Measurements from ENCODE around the gene OR52W1.
"Not testable (repeated sequence)": the region's sequence is repeated elsewhere in the genome, so short reads cannot be mapped to it uniquely, and the experiment has no call there.

Gene OR52W1

GRCh38 chr11:6219359-6219758, 20.3 kb downstream of the OR52W1 start:
- DNase-seq, result no peak

- DNase-seq, result no peak
Measured at GRCh38 chr11:6223854-6224253, 24.8 kb downstream of the OR52W1 start.

GRCh38 chr11:6224421-6224820, 25.4 kb downstream of the OR52W1 start:
- DNase-seq, result no peak

- DNase-seq, result no peak
Measured at GRCh38 chr11:6225024-6225423, 26.0 kb downstream of the OR52W1 start.

DNA sequence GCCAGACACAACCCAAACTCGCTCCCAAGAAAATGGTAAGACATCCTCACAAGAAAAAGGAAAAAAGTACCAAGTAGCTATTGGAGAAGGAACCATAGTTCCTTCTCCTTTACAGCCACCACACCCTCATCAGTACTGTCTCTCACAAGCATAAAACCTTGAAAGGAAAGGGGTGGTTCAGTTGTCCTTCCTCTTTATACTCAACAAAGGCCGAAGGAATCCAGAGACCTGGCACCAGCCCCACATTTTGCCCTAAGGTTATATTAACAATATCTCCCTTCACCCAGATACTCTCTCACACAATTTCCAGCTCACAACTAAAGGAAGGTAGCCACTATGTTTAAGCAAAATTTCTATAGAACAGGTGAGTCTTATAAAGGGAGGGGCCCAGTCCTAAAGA, 26.9 kb downstream of the OR52W1 start:
- DNase-seq, result no peak

GRCh38 chr11:6228520-6228919, 29.5 kb downstream of the OR52W1 start:
- no peak for DNase-seq

DNA sequence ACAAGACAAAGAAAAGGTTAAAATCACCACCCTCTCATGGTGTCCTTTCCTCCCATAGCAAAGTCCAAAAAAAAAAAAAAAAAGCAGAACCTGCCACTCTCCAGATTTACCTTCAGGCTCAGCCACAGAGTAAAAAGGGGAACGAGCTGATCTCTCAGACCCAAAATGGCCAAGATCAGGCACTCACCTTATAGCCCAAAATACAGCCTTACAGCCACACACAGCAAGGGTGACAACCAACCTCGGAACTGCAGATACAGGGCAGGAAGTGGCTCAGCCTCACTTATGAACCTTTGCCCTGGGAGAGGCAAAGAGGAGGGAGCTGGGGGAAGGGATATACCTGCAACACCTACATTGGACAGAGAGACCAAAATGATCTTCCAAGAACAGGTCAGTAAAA, 30.9 kb downstream of the OR52W1 start:
- no peak for DNase-seq

DNA sequence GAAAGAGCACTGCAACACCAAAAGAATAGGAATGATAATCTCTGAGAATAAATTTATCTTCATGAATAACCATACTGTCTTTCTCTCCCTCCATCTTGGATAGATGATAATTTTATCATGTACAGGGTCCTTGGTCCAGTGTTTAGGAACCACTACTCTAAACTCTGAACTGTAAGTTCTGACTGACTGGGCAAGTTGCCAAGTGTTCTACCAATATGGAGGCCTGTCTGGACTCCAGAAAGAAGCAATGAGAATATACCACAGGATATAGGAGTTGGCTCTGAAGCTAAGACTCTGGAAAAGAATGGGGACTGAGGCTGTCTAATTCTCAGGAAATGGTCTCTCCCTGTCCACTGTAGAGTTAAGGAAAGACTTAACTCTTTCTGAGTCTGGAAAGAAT, 33.9 kb downstream of the OR52W1 start:
- no peak for DNase-seq

DNA sequence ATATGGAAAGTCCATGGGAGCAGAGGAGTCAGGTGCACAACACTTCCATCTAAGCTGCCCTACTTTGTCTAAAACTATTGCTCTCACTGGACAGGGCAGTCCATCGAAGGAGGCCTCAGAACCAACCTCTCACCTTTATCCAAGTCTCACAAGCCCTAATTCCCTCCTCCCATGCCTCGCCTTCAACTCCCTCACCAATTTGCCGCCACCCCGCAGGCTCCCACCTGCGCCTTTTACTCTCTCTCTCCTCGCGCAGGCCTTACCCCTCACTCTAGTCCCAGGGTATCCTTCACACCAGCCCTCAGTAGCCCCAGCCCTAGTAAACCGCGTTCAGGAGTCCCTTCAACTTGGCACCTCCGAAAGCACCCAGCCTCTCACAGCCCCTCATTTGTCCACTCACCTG, 35.0 kb downstream of the OR52W1 start:
- no peak for DNase-seq

DNA sequence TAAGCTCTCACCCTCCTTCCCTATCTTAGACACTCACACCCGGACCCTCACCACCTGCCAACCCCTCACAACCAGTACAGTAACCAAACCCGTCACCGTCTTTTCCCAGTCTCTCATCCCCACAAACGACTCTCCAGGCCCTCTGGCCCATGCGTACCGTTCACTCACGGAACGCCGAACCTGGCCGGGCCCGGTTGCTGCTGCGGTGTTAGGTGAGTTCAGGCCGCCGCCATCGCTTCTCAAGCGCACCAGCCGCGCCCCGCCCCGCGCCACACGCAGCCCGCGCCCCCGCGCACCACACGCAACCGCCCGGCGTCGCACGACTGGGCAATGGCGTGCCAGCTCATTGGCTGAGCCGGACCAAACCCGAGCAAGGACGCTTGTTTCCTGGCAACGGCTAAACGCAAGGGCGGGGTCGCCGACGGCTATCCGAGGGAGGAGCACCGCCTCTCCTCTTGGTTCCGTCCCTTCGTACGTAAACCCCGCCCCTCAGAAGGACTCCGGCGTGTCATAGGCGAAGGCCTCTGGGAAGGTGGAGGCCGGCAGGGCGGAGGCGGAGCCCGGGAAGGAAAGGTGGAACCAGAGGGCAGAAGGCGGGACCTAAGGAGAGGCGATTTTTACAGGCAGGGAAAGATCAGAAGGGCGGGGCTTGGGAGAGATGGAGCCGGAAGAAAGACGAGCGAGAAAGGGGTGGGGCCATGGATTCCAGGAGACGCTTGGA, 35.5 kb downstream of the OR52W1 start, which contains the start of gene FHIP1B:
Gene FHIP1B (minus strand): TSS at position 250 of the 721 bp plus-strand sequence. CDS start 10,120 bp downstream, outside the sequence.
- peak; percentile 98 for DNase-seq

- no peak for DNase-seq
Measured at GRCh38 chr11:6237266-6237665, 38.2 kb downstream of the OR52W1 start.

DNA sequence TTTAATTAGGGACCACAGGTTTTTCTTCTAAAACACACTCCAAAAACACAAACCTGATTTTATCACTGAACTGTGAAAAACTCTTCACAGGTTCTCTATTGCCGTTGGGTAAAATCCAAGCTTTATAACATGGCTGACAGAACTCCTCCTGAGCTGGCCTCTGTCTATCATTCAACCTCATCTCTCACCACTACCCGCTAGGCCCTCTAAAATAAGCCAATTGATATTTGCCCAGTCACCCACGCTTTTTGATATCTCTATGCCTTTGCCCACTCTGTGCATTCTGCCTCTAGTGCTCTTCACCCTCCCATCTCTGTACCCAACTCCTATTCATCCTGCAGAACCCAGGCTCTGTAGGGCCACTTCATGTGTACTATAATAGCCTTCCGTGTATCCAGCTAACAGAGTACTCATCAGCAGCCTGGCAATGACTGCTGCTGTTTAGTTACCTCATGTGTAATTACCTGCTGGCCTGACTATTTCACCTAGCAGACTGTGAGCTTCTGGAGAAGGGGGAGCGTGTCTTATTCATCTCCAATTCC, 38.8 kb downstream of the OR52W1 start:
- no peak for DNase-seq

GRCh38 chr11:6238902-6239301, 39.9 kb downstream of the OR52W1 start, which contains the start of gene CNGA4:
Gene CNGA4, plus strand, starts transcription at chr11:6239089. Its CDS starts 118 bp downstream, at chr11:6239207.
- DNase-seq, result no peak

- DNase-seq, result no peak
Measured at GRCh38 chr11:6240139-6240538, 41.1 kb downstream of the OR52W1 start.

DNA sequence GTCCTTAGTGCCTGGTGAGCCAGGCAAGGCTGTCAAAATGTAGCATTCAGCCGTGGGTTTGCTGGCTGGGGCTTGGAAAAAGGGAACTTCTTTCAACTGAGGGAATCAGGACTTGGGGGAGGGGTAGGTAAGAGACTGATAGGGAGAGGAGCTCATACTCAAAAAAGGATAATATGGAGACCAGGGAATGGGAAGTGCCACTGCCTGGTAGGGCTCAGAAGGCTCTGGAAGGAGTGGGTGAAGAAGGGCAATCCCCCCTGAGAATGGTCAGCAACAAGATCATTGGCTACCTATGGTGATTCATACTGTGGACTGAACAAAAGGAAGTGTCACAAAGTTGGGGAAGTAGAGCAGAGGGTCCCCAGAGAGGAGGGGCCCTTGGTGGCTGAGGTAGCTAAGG, 41.8 kb downstream of the OR52W1 start:
- no peak for DNase-seq

- no peak for DNase-seq
Measured at GRCh38 chr11:6241316-6241715, 42.3 kb downstream of the OR52W1 start.

- DNase-seq, result no peak
Measured at GRCh38 chr11:6245536-6245935, 46.5 kb downstream of the OR52W1 start.

DNA sequence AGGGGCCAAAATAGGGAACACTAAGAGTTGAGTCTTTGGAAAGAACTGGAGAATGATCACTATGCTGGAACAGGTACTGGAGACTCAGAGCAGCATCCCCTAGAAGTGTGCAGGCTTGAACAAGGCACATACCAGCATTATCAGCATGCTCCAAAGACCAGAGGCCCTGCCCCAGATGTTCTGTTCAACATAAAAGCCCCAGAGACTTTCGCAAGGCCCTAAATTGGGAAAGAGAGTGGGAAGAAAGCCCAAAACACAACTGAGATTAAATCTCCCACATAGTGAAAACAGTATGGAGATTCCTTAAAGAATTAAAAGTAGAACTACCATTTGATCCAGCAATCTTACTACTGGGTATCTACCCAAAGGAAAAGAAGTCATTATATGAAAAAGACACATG, 49.2 kb downstream of the OR52W1 start:
- DNase-seq, result no peak

DNA sequence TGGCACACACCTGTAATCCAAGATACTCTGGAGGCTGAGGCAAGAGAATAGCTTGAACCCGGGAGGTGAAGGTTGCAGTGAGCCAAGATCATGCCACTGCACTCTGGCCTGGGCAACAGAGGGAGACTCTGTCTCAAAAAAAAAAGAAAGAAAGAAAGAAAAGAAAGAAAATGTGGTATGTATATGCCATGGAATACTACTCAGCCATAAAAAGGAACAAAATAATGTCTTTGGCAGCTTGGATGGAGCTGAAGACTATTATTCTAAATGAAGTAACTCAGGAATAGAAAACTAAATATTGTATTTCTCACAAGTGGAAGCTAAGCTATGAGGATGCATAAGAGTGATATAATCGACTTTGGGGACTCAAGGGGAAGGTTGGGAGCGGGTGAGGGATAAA, 49.9 kb downstream of the OR52W1 start:
- DNase-seq, result not testable (repeated sequence)

Data from activated CD4-positive, alpha-beta T cell treated with anti-CD3 and anti-CD28 coated beads, Interleukin-2, amount 50 U/mL, for 1 hour (primary cell).